Ectodermal cell (in vitro differentiated cells): ENCODE measurements around the gene CTSD.

ENCODE experiments used
- H3K27ac ChIP-seq: 2 replicates; pipeline ENCODE4 v1.7.0; 2013; ENCODE audit warnings: mild to moderate bottlenecking, low read depth, low read length; ENCODE audit not compliant: insufficient read depth, poor library complexity, severe bottlenecking
- H3K27me3 ChIP-seq: 2 replicates; pipeline ENCODE4 v1.7.0; 2013; ENCODE audit warnings: mild to moderate bottlenecking, low read length; ENCODE audit not compliant: insufficient read depth, control insufficient read depth, poor library complexity, severe bottlenecking
- H3K36me3 ChIP-seq: one replicate; pipeline ENCODE4 v1.7.0; 2013; ENCODE audit warnings: low read length; ENCODE audit not compliant: control insufficient read depth, insufficient read depth
- H3K4me1 ChIP-seq: one replicate; pipeline ENCODE4 v1.7.0; 2013; ENCODE audit warnings: low read length; ENCODE audit not compliant: control insufficient read depth, insufficient read depth
- H3K4me3 ChIP-seq: 2 replicates; pipeline ENCODE4 v1.7.0; 2013; ENCODE audit warnings: low read depth, low read length, control low read depth; ENCODE audit not compliant: insufficient read depth
- H3K9me3 ChIP-seq: 2 replicates; pipeline ENCODE4 v1.7.0; 2013; ENCODE audit warnings: mild to moderate bottlenecking, low read length, moderate library complexity; ENCODE audit not compliant: control insufficient read depth
- WGBS, 2 experiments: methylation state at CpG; one replicate each; pipeline ENCODE4 v1.1.7; 2013; ENCODE audit warnings: missing lambda C conversion rate in 2 of 2; 5-methylcytosine and 5-hydroxymethylcytosine counted together

Gene CTSD

GRCh38 chr11:1761110-1761856, 2.4 kb downstream of the CTSD start:
- Histone ChIP-seq H3K36me3 (no peaks in the 10 kb centered on the region), H3K27ac (no peak overlapping the region), H3K4me3 (no peak overlapping the region), H3K27me3 (no peaks in the 10 kb centered on the region), H3K9me3 (no peaks in the 10 kb centered on the region), H3K4me1 (peaks cover 9% of the 10 kb centered on the region)
- 94 to 95% methylated on average over 28 of the region's 28 CpGs for WGBS, 2 experiments

DNA sequence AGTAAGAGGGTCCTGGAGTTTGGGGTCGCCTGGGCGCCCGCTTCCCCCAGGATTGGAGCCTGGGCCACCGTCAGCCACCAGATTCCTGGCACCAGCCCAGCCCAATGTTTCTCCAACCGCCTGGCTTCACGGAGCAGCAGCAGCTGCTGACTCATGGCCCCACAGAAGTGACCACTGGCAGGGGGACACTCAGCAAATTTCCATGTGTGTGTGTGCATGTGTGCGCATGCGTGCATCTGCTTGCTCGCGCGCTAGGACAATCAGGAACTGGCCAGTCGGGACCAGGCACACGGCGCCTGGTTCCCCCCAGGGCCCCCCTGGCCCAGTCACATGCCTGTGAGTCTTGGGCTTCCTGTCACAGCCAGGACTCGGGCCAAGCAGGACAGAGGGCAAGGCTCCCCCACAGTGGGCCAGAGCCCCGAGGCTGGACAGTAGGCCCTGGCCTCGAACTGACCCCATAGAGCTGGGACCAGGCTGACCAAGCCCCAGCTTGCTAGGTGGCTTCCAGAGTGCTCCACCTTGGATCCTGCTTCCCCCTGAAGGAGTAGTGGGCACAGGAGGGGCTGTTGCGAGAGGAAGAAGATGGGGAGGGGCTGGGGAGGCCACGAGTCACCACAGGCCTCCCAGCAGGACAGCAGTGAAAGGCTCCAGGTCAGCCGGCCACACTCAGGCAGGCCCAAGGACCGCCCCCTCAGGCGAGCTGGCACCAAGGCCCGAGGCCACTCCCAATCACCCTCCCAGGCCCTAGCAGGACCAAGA, 3.2 kb downstream of the CTSD start:
- H3K9me3 ChIP-seq: no peaks in the 10 kb centered on the region
- H3K36me3 ChIP-seq: no peaks in the 10 kb centered on the region
- no peaks in the 10 kb centered on the region for H3K27me3 ChIP-seq
- peaks cover 9% of the 10 kb centered on the region for H3K4me1 ChIP-seq
- no peak overlapping the region for H3K27ac ChIP-seq
- H3K4me3 ChIP-seq: no peak overlapping the region
- WGBS, 2 experiments: 92 to 94% methylated on average over 23 of the region's 23 CpGs

GRCh38 chr11:1759851-1760220, 3.9 kb downstream of the CTSD start:
- H3K4me1 ChIP-seq: peaks cover 9% of the 10 kb centered on the region
- 93 to 94% methylated on average over 5 of the region's 5 CpGs for WGBS, 2 experiments
- no peak overlapping the region for H3K4me3 ChIP-seq
- no peaks in the 10 kb centered on the region for H3K27me3 ChIP-seq
- no peak overlapping the region for H3K27ac ChIP-seq
- H3K9me3 ChIP-seq: no peaks in the 10 kb centered on the region
- peaks cover 3% of the 10 kb centered on the region for H3K36me3 ChIP-seq

GRCh38 chr11:1759151-1759850, 4.4 kb downstream of the CTSD start:
- WGBS, 2 experiments: 94 to 95% methylated on average over 23 of the region's 23 CpGs
- Histone ChIP-seq H3K27ac (no peak overlapping the region), H3K27me3 (no peaks in the 10 kb centered on the region), H3K4me1 (peaks cover 9% of the 10 kb centered on the region), H3K36me3 (peaks cover 3% of the 10 kb centered on the region), H3K9me3 (no peaks in the 10 kb centered on the region), H3K4me3 (no peak overlapping the region)

- H3K4me3 ChIP-seq: no peak overlapping the region
- peaks cover 3% of the 10 kb centered on the region for H3K36me3 ChIP-seq
- H3K27ac ChIP-seq: no peak overlapping the region
- 94 to 95% methylated on average over 21 of the region's 21 CpGs for WGBS, 2 experiments
- no peaks in the 10 kb centered on the region for H3K27me3 ChIP-seq
- H3K4me1 ChIP-seq: peaks cover 9% of the 10 kb centered on the region
- H3K9me3 ChIP-seq: no peaks in the 10 kb centered on the region
Measured at GRCh38 chr11:1758611-1759150, 5.0 kb downstream of the CTSD start.

- Histone ChIP-seq H3K36me3 (peaks cover 3% of the 10 kb centered on the region), H3K27me3 (no peaks in the 10 kb centered on the region), H3K9me3 (no peaks in the 10 kb centered on the region), H3K4me3 (no peak overlapping the region), H3K4me1 (peaks cover 8% of the 10 kb centered on the region), H3K27ac (no peak overlapping the region)
- WGBS, 2 experiments: 86 to 87% methylated on average over 17 of the region's 17 CpGs
Measured at GRCh38 chr11:1757861-1758610, 5.7 kb downstream of the CTSD start.

GRCh38 chr11:1756791-1757771, 6.6 kb downstream of the CTSD start:
- Histone ChIP-seq H3K27ac (no peak overlapping the region), H3K9me3 (no peaks in the 10 kb centered on the region), H3K36me3 (peaks cover 3% of the 10 kb centered on the region), H3K4me3 (no peak overlapping the region), H3K4me1 (no peaks in the 10 kb centered on the region), H3K27me3 (no peaks in the 10 kb centered on the region)
- 93 to 94% methylated on average over 41 of the region's 41 CpGs for WGBS, 2 experiments

GRCh38 chr11:1755692-1756561, 7.8 kb downstream of the CTSD start:
- WGBS, 2 experiments: 89 to 91% methylated on average over 16 of the region's 16 CpGs
- H3K27me3 ChIP-seq: no peaks in the 10 kb centered on the region
- peaks cover 3% of the 10 kb centered on the region for H3K36me3 ChIP-seq
- no peak overlapping the region for H3K4me3 ChIP-seq
- no peak overlapping the region for H3K27ac ChIP-seq
- no peaks in the 10 kb centered on the region for H3K4me1 ChIP-seq
- no peaks in the 10 kb centered on the region for H3K9me3 ChIP-seq
